Stimulated activated CD8-positive, alpha-beta memory T cell treated with anti-CD3 and anti-CD28 coated beads, Interleukin-7, amount 100 ng/mL, for 24 hours (primary cell): ENCODE data around the gene DUS1L.

Experiments used
- DNase-seq: peaks from one replicate; pipeline ENCODE4 v3.0.0-alpha.2; 2020; ENCODE audit warnings: low read depth

Gene DUS1L

GRCh38 chr17:82087961-82088837 lies 22.6 kb upstream of the DUS1L start:
- DNase-seq, result no peak

- no peak for DNase-seq
Observed at GRCh38 chr17:82086941-82087906, 21.6 kb upstream of the DUS1L start.

GRCh38 chr17:82085931-82086764 lies 20.5 kb upstream of the DUS1L start:
- DNase-seq, result no peak

DNA sequence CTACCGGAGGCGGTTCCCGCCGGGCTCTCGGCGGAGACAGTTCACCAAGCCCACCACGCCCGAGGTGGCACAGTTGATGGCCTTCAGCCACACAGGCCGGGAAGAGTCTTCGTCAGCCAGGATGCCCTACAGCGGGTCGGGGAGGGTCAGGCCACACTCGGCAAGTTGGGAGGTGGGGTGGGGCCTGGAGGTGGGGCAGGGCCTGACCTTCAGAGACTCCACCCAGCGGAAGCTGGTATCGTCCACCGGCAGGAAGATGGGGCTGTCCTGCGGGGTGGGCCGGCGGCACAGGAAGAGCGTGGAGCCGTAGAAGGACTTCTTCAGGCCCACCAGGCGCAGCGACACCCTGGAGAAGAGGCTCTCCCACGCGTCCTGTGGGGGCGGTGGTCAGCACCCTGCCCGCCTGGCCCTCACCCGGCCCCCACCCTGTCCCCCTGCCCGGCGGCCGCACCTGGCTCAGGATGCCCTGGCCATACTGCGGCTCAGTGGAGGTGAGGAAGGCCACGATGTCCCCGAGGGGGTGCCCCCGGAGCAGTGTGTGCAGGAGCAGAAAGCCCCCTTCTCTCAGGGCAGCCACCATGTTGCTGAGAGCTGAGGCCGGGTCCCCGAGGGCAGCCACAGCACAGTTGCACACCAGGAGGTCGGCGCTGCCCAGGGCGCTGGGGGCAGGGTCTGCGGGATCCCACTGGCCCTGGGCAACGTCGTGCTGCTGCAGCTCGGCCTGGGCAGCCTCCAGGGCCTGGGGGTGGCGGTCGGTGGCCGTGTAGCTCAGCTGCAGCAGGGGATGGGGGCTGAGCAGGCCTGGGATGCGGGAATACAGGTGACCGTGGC lies 19.6 kb upstream of the DUS1L start:
- no peak for DNase-seq

GRCh38 chr17:82084373-82085030 lies 18.9 kb upstream of the DUS1L start:
- DNase-seq, result no peak

DNA sequence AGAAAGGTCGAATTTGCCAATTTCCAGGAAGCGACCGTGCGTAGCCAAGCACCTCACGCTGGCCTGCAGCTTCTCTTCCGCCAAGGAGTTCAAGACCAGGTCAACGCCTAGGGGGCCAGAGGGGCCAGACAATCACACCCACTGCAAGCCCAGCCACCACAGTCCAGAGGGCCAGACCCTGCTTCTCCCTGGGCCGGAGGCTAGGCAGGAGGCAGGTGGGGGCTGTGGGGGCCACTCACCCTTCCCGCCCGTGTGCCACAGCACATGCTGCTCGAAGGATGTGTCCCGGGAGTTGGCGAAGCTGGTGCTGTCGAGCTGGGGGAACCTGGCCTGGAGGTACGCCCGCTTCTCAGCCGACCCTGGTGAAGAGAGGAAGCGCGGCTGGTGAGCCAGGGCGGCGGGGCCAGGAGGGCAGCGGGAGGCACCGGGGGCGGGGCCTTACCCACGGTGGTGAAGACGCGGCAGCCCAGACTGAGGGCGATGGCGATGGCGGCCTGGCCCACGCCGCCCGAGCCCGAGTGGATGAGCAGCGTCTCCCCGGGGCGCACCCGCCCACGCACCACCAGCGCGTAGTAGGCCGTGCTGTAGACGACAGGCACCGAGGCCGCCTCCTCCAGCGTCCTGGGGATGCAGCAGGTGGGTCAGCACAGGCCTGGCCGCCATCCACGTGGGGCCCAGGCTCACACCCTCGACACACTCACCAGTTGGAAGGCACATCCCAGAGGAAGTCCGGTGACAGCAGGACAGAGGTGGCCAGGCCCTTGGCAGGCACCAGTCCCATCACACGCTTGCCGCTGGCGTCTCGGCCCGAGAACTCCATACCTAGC lies 18.1 kb upstream of the DUS1L start:
- DNase-seq, result no peak

DNA sequence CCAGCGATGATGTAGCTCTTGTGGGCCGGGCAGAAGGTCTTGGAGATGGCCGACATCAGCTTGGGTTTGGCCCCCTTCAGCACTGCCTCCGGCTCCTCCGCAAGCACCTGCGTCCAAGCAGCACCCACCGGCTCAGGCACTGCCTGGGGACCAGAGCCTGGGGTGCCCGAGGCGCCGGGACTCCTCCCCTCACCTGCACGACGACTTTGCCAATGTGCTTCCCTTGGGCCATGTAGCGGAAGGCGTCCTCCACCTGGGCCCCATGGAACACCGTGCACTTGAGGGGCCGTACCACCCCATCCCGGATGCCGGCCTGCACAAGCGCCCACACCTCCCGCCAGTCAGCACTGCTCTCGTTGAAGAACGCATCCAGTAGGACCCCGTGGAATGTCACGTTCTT lies 17.4 kb upstream of the DUS1L start:
- no peak for DNase-seq

GRCh38 chr17:82082456-82082855 lies 16.9 kb upstream of the DUS1L start:
- DNase-seq, result no peak

- no peak for DNase-seq
Observed at GRCh38 chr17:82081966-82082365, 16.4 kb upstream of the DUS1L start.

DNA sequence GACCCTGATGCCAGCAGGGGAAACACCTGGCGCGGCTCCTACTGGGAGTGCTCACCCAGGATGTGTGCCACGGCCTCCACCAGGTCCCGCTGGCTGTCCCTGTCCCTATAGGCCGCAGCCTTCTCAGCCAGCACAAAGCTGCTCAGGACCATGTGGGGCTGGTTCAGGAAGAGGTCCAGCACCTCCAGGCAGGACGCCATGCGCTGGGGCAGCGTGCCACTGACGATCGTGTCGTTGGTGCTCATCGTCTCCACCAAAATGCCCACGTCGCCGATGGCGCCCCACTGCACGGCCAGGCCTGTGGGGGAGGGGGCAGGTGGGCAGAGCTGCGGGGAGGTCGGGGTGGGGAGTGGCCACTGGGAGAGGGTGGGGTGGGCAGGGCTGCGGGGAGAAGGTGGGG lies 15.9 kb upstream of the DUS1L start:
- no peak for DNase-seq

DNA sequence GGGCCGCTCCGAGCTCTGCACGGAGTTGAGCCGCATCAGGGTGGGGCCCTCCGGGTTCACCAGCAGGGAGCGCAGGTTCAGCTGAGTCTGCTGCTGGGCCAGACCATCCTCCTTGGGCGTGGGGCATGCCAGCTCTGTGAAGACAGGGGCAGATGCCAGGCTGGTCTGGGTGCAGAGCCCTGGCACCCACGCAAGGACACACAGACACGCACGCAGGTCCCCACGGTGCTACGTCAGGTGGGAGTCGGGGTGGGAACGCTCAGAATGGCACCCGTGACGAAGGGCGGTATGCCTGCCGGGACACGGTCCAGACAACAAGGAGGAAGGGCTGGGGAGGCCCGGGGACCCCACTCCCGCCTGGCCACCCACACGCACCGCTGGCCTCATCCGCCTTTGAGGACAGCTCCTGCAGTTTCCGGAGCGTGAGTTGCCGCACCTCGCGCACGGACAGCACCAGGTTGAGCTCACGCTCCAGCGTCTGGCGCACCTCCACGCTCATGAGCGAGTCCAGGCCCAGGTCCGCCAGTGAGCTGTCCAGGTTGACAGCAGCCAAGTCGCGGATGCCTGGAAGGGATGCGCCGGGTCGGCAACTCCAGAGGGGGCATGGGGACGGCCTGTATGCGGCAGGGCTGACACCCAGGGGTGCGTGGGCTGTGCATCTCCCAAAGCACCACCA lies 15.3 kb upstream of the DUS1L start:
- DNase-seq, result no peak

GRCh38 chr17:82080048-82080788 lies 14.6 kb upstream of the DUS1L start:
- DNase-seq, result no peak

DNA sequence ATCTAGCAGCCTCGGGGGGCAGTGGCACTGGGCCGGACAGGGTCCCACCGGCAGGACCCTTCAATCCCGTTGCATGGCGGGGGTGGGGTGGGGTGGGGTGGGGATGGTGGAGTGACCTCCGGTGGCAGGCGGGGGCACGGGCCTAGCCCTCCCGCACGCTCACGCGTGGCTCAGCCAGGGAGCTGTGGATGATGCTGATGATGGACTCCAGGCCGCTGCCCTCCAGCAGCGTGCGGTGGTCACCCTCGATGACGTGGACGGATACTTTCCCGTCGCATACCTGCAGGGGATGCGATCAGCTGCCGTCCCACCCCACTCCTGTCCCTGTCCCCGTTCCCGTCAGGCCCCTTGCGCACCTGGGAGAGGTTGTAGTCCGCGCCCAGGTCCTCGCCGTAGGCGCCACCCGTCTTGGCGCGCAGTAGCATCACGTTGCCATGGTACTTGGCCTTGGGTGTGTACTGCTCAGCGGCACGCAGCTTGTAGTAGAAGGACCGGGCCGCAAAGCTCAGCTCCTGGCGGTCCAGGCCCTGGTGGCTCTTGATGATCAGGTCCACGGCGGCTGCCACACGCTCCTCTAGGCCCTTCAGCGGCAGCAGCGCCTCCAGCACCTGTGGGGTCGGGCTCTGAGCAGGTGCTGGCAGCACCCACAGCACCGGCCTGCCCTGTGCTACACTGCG lies 13.5 kb upstream of the DUS1L start:
- DNase-seq, result no peak

DNA sequence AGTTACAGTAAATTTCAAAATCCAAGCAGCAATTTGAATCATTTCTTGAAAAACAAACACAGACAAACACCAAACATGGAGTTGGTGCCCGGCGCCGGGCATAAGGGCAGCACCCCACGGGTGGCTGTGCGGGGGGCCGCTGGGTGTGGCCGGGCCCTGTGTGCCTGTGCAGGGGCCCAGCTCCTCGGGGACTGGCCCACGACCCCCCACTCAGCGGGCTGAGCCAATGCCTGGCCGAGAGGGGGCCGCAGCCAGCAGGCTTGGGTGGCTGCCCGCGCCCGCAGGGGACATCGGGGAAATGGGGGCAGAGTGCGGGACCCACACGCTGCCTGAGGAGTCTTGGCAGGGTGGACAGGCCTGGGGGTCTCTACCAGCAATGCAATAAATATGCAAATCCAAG lies 12.8 kb upstream of the DUS1L start:
- DNase-seq, result no peak

- DNase-seq, result no peak
Observed at GRCh38 chr17:82077617-82078358, 12.2 kb upstream of the DUS1L start.

DNA sequence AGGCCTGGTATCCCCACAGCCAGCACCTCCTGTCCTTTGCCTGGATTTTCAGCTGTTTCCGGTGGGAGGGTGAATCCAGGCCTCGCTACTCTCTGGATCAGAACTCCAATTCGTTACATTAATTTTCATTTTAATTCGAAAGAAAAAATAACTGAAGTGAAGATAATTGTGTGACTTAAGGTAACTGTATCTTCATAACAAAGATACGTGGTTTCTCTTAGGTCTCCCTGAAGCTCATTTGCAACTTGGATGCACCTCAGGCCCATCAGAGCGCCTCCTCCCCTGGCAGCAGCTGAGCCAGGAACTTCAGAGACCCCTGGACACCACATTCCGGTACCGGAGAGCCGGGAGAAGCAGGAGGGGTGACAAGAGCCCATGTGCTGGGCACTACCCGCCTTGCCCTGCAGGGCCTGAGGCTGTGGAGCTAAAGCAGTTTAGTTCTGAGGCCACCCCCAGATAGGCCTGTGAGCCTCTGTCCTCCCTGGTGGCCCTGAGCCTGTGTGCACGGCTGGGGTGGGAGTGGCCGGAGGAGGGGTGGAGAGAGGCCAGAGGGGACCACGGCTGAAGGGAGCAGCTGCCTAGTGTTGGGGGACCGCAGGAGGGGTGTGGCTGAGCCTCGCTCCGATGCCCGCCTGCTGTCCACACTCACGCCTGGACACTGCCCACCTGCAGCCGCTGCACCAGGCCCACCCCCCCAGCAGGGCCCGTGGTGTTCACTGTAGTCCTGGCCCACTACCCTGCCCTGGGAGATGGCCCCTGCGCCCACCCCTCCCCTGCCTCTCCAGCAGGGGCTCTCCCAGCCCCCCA lies 11.4 kb upstream of the DUS1L start:
- DNase-seq, result no peak
